ENCODE results near the gene EPS8L3. TPM values are rescaled to one million over a fixed set of nuclear protein-coding genes. Genes with fewer than 3 reads are reported as not detected.
A peak's percentile ranks its signal among the peaks of the same experiment; 100 is the strongest.

Gene EPS8L3
- total and polyA plus RNA-seq, 2 donors (not counting 3 experiments of a cell fraction or from before 2014, with no cell fraction given) = not detected

DNA sequence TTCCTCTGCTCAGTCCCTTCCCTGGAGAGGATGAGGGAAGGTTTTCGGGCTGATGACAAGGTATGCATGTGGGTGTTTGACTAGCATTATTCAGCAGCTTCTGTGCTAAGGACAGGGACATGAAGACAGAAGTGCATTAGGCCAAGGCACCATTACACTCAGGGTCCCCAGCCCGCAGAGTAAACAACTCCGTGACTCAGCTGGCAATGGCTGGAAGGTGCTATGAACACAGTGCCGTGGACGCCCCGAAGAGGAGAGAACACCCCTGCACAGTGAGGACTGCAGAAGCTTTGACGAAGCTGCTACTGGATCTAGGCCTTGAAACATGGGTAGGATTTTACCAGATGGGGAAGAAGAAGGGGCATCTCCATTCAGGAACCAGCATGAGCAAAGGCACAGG lies 13.7 kb upstream of the EPS8L3 start:
- no TSS peak for BruUV-seq (replicated peaks)
- intact Hi-C loops (cut with micrococcal nuclease) = loop anchor here (1.0 to 2.0 kb wide), 3 partner anchors 133 to 234 kb away; partner anchors contain the start of genes AHCYL1 and CSF1

DNA sequence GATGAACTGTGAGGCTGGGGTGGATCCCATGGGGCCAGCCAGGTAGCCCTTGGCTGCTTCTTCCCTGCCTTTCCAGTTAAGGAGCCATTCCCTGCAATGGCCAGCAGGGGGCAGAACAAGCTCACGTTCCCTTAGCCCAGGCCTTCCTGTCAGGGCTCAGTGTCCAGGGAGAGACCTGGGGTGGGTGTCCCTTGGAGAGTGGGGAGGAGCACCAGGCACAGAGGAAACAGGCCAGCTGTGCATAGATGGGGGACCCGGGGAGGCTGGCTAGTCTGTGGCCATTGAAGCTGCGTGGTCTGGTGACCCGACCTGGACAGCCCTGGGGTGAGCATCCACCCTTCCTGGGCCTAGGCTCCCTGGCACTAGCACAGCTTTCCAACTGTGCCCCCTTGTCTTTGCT lies 13.2 kb upstream of the EPS8L3 start:
- peak; percentile 91 for FAIRE-seq
- H4K20me1 ChIP-seq (replicated peaks; ENCODE audit: control insufficient read depth, extremely low read depth, insufficient read depth, low read length) = no peaks in the 10 kb centered on the region
- TF ChIP-seq, protein P1, sequence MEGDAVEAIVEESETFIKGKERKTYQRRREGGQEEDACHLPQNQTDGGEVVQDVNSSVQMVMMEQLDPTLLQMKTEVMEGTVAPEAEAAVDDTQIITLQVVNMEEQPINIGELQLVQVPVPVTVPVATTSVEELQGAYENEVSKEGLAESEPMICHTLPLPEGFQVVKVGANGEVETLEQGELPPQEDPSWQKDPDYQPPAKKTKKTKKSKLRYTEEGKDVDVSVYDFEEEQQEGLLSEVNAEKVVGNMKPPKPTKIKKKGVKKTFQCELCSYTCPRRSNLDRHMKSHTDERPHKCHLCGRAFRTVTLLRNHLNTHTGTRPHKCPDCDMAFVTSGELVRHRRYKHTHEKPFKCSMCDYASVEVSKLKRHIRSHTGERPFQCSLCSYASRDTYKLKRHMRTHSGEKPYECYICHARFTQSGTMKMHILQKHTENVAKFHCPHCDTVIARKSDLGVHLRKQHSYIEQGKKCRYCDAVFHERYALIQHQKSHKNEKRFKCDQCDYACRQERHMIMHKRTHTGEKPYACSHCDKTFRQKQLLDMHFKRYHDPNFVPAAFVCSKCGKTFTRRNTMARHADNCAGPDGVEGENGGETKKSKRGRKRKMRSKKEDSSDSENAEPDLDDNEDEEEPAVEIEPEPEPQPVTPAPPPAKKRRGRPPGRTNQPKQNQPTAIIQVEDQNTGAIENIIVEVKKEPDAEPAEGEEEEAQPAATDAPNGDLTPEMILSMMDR (IDR thresholded peaks at IDR 0.05; ENCODE audit: extremely low read depth in 1 of 2, insufficient read depth in 1 of 2, low read depth in 1 of 2, low read length in 2 of 2) = peak; percentile 93 to 94
- TF ChIP-seq POLR2A (IDR thresholded peaks at IDR 0.05; ENCODE audit: low read depth, low read length) = no peak
- no peak overlapping the region for H3K4me2 ChIP-seq (ENCODE audit: insufficient read depth, low read length)
- intact Hi-C loops (cut with micrococcal nuclease) = loop anchor here (1.0 to 2.0 kb wide), 3 partner anchors 134 to 234 kb away; partner anchors contain the start of genes AHCYL1 and CSF1
- ChIA-PET CTCF (interaction anchor here (0.6 to 17.2 kb wide), 35 partner anchors 9 to 329 kb away, joined by 3 to 807 read pairs (median 4); partner anchors contain the start of genes AHCYL1, GSTM1 and STRIP1), POLR2A (interaction anchor here (0.5 to 2.5 kb wide), 2 partner anchors 205 to 208 kb away, joined by 16 read pairs; partner anchors contain the start of gene AHCYL1)
- no peaks in the 10 kb centered on the region for H3K9me3 ChIP-seq (replicated peaks; ENCODE audit: control insufficient read depth, insufficient read depth, low read length)
- H3K9me1 ChIP-seq (replicated peaks; ENCODE audit: control insufficient read depth, extremely low read depth, insufficient read depth, low read length) = no peaks in the 10 kb centered on the region
- H3K4me1 ChIP-seq (ENCODE audit: control insufficient read depth, extremely low read depth, insufficient read depth, low read length) = no peaks in the 10 kb centered on the region
- BruUV-seq (replicated peaks) = no TSS peak
- peaks cover 0 to 4% of the 10 kb centered on the region in 2 experiments for H3K27me3 ChIP-seq (ENCODE audit: control insufficient read depth in 2 of 2, insufficient read depth in 2 of 2, low read length in 2 of 2)
- H3K9ac ChIP-seq (replicated peaks; ENCODE audit: extremely low read depth, insufficient read depth, low read length) = no peak overlapping the region
- peak overlapping the region; percentile 10 for H2AFZ ChIP-seq (ENCODE audit: low read depth, low read length)
- no peak overlapping the region for H3K27ac ChIP-seq (ENCODE audit: insufficient read depth, low read depth, low read length)
- H3K36me3 ChIP-seq (ENCODE audit: control insufficient read depth in 2 of 2, extremely low read depth in 1 of 2, insufficient read depth in 2 of 2, low read length in 2 of 2) = no peaks in the 10 kb centered on the region
- peak; percentile 75 for DNase-seq (ENCODE audit: low read depth, low spot score)
- dilution Hi-C loops (cut with MboI; ENCODE audit: extremely low pct_ligation_motif_present, low sequenced_read_pairs) = loop anchor here (25.0 kb wide), 1 partner anchor 235 kb away; no protein-coding TSS in a partner anchor
- no peaks in the 10 kb centered on the region for H3K79me2 ChIP-seq (ENCODE audit: control insufficient read depth, insufficient read depth, low read length)
- no peak overlapping the region for H3K4me3 ChIP-seq (replicated peaks in 1 of 3; ENCODE audit: insufficient read depth in 1 of 3, low read depth in 1 of 3, low read length in 3 of 3)

More for the DNA sequence above, 13.7 kb upstream of the EPS8L3 start:
- H3K4me2 ChIP-seq (ENCODE audit: insufficient read depth, low read length) = no peak overlapping the region
- H3K4me1 ChIP-seq (ENCODE audit: control insufficient read depth, extremely low read depth, insufficient read depth, low read length) = no peaks in the 10 kb centered on the region
- H2AFZ ChIP-seq (ENCODE audit: low read depth, low read length) = peak overlapping the region; percentile 10
- dilution Hi-C loops (cut with MboI; ENCODE audit: extremely low pct_ligation_motif_present, low sequenced_read_pairs) = loop anchor here (25.0 kb wide), 1 partner anchor 235 kb away; no protein-coding TSS in a partner anchor
- no peak for TF ChIP-seq JUN (IDR thresholded peaks at IDR 0.05; ENCODE audit: borderline replicate concordance, insufficient read depth, insufficient read length, low read depth)
- TF ChIP-seq POLR2AphosphoS5 (IDR thresholded peaks at IDR 0.05; ENCODE audit: insufficient read depth, low read depth, low read length) = no peak
- TF ChIP-seq MYC (IDR thresholded peaks at IDR 0.05; ENCODE audit: low read depth, low read length) = no peak
- no peak for TF ChIP-seq GATA2 (IDR thresholded peaks at IDR 0.05; ENCODE audit: insufficient read depth, insufficient read length, low read depth, low read length)
- no peak for TF ChIP-seq FOS (IDR thresholded peaks at IDR 0.05; ENCODE audit: borderline replicate concordance, insufficient read depth, low read length)
- TF ChIP-seq EZH2 (IDR thresholded peaks at IDR 0.05; ENCODE audit: borderline replicate concordance, low read depth, low read length, severe bottlenecking) = no peak
- H3K27me3 ChIP-seq (ENCODE audit: control insufficient read depth in 2 of 2, insufficient read depth in 2 of 2, low read length in 2 of 2) = peaks cover 0 to 4% of the 10 kb centered on the region in 2 experiments
- no peaks in the 10 kb centered on the region for H3K36me3 ChIP-seq (ENCODE audit: control insufficient read depth in 2 of 2, extremely low read depth in 1 of 2, insufficient read depth in 2 of 2, low read length in 2 of 2)
- FAIRE-seq (no peak), DNase-seq (ENCODE audit: low read depth, low spot score) (no peak)
- CTCF ChIA-PET = interaction anchor here (0.7 to 17.2 kb wide), 30 partner anchors 8 to 328 kb away, joined by 3 to 807 read pairs (median 4); partner anchors contain the start of genes AHCYL1 and STRIP1
- H3K27ac ChIP-seq (ENCODE audit: insufficient read depth, low read depth, low read length) = no peak overlapping the region
- H3K9me1 ChIP-seq (replicated peaks; ENCODE audit: control insufficient read depth, extremely low read depth, insufficient read depth, low read length) = no peaks in the 10 kb centered on the region
- no peak overlapping the region for H3K9ac ChIP-seq (replicated peaks; ENCODE audit: extremely low read depth, insufficient read depth, low read length)
- POLR2A ChIA-PET = interaction anchor here (0.5 to 2.5 kb wide), 2 partner anchors 205 to 207 kb away, joined by 16 read pairs; partner anchors contain the start of gene AHCYL1
- H3K4me3 ChIP-seq (replicated peaks in 1 of 3; ENCODE audit: insufficient read depth in 1 of 3, low read depth in 1 of 3, low read length in 3 of 3) = no peak overlapping the region
- no peaks in the 10 kb centered on the region for H3K9me3 ChIP-seq (replicated peaks; ENCODE audit: control insufficient read depth, insufficient read depth, low read length)
- H3K79me2 ChIP-seq (ENCODE audit: control insufficient read depth, insufficient read depth, low read length) = no peaks in the 10 kb centered on the region
- H4K20me1 ChIP-seq (replicated peaks; ENCODE audit: control insufficient read depth, extremely low read depth, insufficient read depth, low read length) = no peaks in the 10 kb centered on the region

All from endothelial cell of umbilical vein (primary cell).